GM12878 (cell line): Measurements from ENCODE around the gene RAB3GAP1. TPM values are rescaled to one million over a fixed set of nuclear protein-coding genes. Genes with fewer than 3 reads are reported as not detected.

Source experiments
- ATAC-seq: fragments of 200-7000 bp; cut with Tn5 transposase; 3 replicates; pipeline ENCODE4 v1.9.1; 2020; ENCODE audit warnings: mild to moderate bottlenecking, moderate library complexity
- BruUV-seq: library from RNA; stranded (reverse); fragments of 400-500 nt; replicated peaks from 2 replicates; lab custom pipeline; 2021; lab: Mats Ljungman, UMichigan
- CTCF ChIA-PET: fragments of 300-600 bp; sonication (Branson Sonifier 250); formaldehyde crosslinking; extraction: SDS; loops from one replicate; lab custom pipeline; 2021; ENCODE audit warnings: inconsistent platforms; lab: Yijun Ruan, JAX
- POLR2A ChIA-PET: fragments of 350-600 bp; formaldehyde crosslinking; extraction: SDS; loops from one replicate; lab custom pipeline; 2021; ENCODE audit warnings: inconsistent platforms; lab: Charles Lee
- RAD21 ChIA-PET: fragments of 300-600 bp; sonication (Branson Sonifier 250); formaldehyde crosslinking; loops from one replicate; lab custom pipeline; 2023; ENCODE audit warnings: antibody characterized with exemption; ENCODE audit not compliant: unreplicated experiment; lab: Charles Lee
- SMC1A ChIA-PET: fragments of 300-600 bp; sonication (Branson Sonifier 250); formaldehyde crosslinking; loops from one replicate; lab custom pipeline; 2023; ENCODE audit not compliant: unreplicated experiment, uncharacterized antibody; lab: Charles Lee
- DNase-seq: peaks from one replicate; pipeline ENCODE4 v3.0.0-alpha.2; 2011; ENCODE audit warnings: low read depth, low spot score
- FAIRE-seq: peaks from 3 replicates; lab custom pipeline; 2011; peaks lifted over from hg19 to GRCh38; lab: Jason Lieb, UNC
- H2AFZ ChIP-seq: 2 replicates; pipeline ENCODE4 v1.6.0; 2011; ENCODE audit warnings: low read depth, low read length, control low read depth; ENCODE audit not compliant: control insufficient read depth
- H3K27ac ChIP-seq: 2 replicates; pipeline ENCODE4 v1.5.1; 2011; ENCODE audit warnings: control low read depth; ENCODE audit not compliant: control insufficient read depth, insufficient read depth
- H3K27me3 ChIP-seq, 2 experiments: replicated peaks in 1 of 2; 2 replicates each; pipeline versions ENCODE4 v1.6.0 to v1.6.1; 2011; ENCODE audit warnings: low read length in 1 of 2; ENCODE audit not compliant: control insufficient read depth in 2 of 2, insufficient read depth in 2 of 2
- H3K36me3 ChIP-seq, 2 experiments: 2 replicates each; pipeline ENCODE4 v1.5.1; 2011; ENCODE audit warnings: low read length in 1 of 2; ENCODE audit not compliant: control insufficient read depth in 2 of 2, insufficient read depth in 2 of 2
- H3K4me1 ChIP-seq: 2 replicates; pipeline ENCODE4 v1.6.1; 2011; ENCODE audit warnings: mild to moderate bottlenecking, low read length, moderate library complexity, mixed read lengths; ENCODE audit not compliant: control insufficient read depth, insufficient read depth
- H3K4me2 ChIP-seq: 2 replicates; pipeline ENCODE4 v1.6.0; 2011; ENCODE audit warnings: control low read depth; ENCODE audit not compliant: control insufficient read depth, insufficient read depth
- H3K4me3 ChIP-seq: fragments of 200-600 bp; sonication (generic); 2 replicates; pipeline ENCODE4 v1.5.1; 2016
- H3K79me2 ChIP-seq: 2 replicates; pipeline ENCODE4 v1.6.0; 2011; ENCODE audit warnings: low read length; ENCODE audit not compliant: control insufficient read depth, insufficient read depth
- H3K9ac ChIP-seq: 2 replicates; pipeline ENCODE4 v1.8.0; 2011; ENCODE audit warnings: low read length, control low read depth, mixed read lengths; ENCODE audit not compliant: control insufficient read depth, insufficient read depth
- H3K9me3 ChIP-seq: replicated peaks from 3 replicates; pipeline ENCODE4 v1.5.1; 2011; ENCODE audit warnings: mild to moderate bottlenecking, low read length; ENCODE audit not compliant: control insufficient read depth, insufficient read depth
- H4K20me1 ChIP-seq: 2 replicates; pipeline ENCODE4 v1.6.0; 2011; ENCODE audit not compliant: control insufficient read depth, insufficient read depth
- CBFB ChIP-seq: IDR thresholded peaks from 2 replicates; pipeline ENCODE4 v1.6.1; 2016; ENCODE audit warnings: antibody characterized with exemption, low read depth
- CEBPB ChIP-seq, 2 experiments: fragments of 150-350 bp in 1 of 2; IDR thresholded peaks; 2 replicates each; pipeline ENCODE4 v1.6.1; 2012 to 2014; ENCODE audit warnings: low read depth in 2 of 2, low read length in 2 of 2, borderline replicate concordance in 1 of 2, inconsistent platforms in 1 of 2
- GABPA ChIP-seq: IDR thresholded peaks from 2 replicates; pipeline ENCODE4 v1.6.1; 2014; ENCODE audit warnings: antibody characterized with exemption, low read depth, mild to moderate bottlenecking, inconsistent platforms
- HDAC6 ChIP-seq: fragments of 200-600 bp; sonication (generic); IDR thresholded peaks from one replicate; pipeline ENCODE4 v1.8.0; 2017; ENCODE audit warnings: antibody characterized with exemption; ENCODE audit not compliant: unreplicated experiment
- MEF2B ChIP-seq: fragments of 450-650 bp; IDR thresholded peaks from 2 replicates; pipeline ENCODE4 v1.6.1; 2018; ENCODE audit warnings: mild to moderate bottlenecking, moderate library complexity; ENCODE audit not compliant: partially characterized antibody, poor library complexity, severe bottlenecking
- MTA3 ChIP-seq: IDR thresholded peaks from 2 replicates; pipeline ENCODE4 v1.6.1; 2012; ENCODE audit warnings: low read length, inconsistent platforms, borderline replicate concordance
- NBN ChIP-seq: fragments of 450-650 bp; IDR thresholded peaks from 2 replicates; pipeline ENCODE4 v1.6.1; 2016
- NFXL1 ChIP-seq: fragments of 450-650 bp; IDR thresholded peaks from 2 replicates; pipeline ENCODE4 v1.6.1; 2017; ENCODE audit warnings: antibody characterized with exemption, mild to moderate bottlenecking, borderline replicate concordance
- NR2F1 ChIP-seq: fragments of 450-650 bp; conservative IDR thresholded peaks from 2 replicates; pipeline ENCODE4 v1.6.1; 2017; ENCODE audit warnings: mild to moderate bottlenecking
- PML ChIP-seq: IDR thresholded peaks from 2 replicates; pipeline ENCODE4 v1.6.1; 2012; ENCODE audit warnings: low read length, inconsistent platforms
- POLR2AphosphoS5 ChIP-seq: IDR thresholded peaks from 2 replicates; pipeline ENCODE4 v1.6.1; 2011; ENCODE audit warnings: mild to moderate bottlenecking, low read length, inconsistent platforms
- RCOR1 ChIP-seq: conservative IDR thresholded peaks from 2 replicates; pipeline ENCODE4 v1.6.1; 2012; ENCODE audit warnings: low read depth, low read length, improper control_type of control experiment
- SPI1 ChIP-seq: IDR thresholded peaks from 2 replicates; pipeline ENCODE4 v1.6.1; 2011; ENCODE audit warnings: low read depth, mild to moderate bottlenecking, low read length, moderate library complexity, borderline replicate concordance; ENCODE audit not compliant: insufficient read depth
- TAF1 ChIP-seq: IDR thresholded peaks from 2 replicates; pipeline ENCODE4 v1.6.1; 2011; ENCODE audit warnings: mild to moderate bottlenecking, low read depth, low read length, borderline replicate concordance
- ZNF622 ChIP-seq: fragments of 450-650 bp; IDR thresholded peaks from 2 replicates; pipeline ENCODE4 v1.6.1; 2017; ENCODE audit warnings: mild to moderate bottlenecking, inconsistent platforms
- ZZZ3 ChIP-seq: IDR thresholded peaks from 2 replicates; pipeline ENCODE4 v1.6.1; 2011; ENCODE audit warnings: low read depth; ENCODE audit not compliant: control insufficient read depth, insufficient read length
- in situ Hi-C: fragments of 300-500 bp; cut with MboI; formaldehyde crosslinking; loops from 9 replicates; pipeline ENCODE4 v1.14.3; 2018; ENCODE audit warnings: mixed read lengths
- intact Hi-C: fragments of 100-400 bp; cut with micrococcal nuclease; formaldehyde crosslinking; loops from one replicate; pipeline ENCODE4 v1.14.2; 2022; ENCODE audit not compliant: unreplicated experiment
- polyA plus RNA-seq, 11 experiments: library from polyadenylated mRNA; depleted of rRNA in 4 of 11; unstranded in 6 of 11; stranded (reverse) in 5 of 11; fragments of >200 nt; fragmentation: Nextera tagmentation in 4 of 11; fragmentation: Illumina TruSeq in 1 of 11; extraction: Ambion mirVana in 4 of 11; extraction: Trizol in 1 of 11; gene quantifications; 1 replicate in 1 of 11; 2 replicates in 10 of 11; pipeline versions ENCODE4 v1.2.1 to v1.2.3, GENCODE V29; 2011 to 2016; ENCODE audit warnings: inconsistent platforms in 2 of 11, missing spikeins in 2 of 11, low read depth in 1 of 11
- total RNA-seq, 4 experiments: library from RNA; depleted of rRNA in 3 of 4; stranded (reverse); fragments of >200 nt in 3 of 4; fragmentation: Illumina TruSeq in 1 of 4; extraction: Trizol in 1 of 4; gene quantifications; 2 replicates each; pipeline versions ENCODE4 v1.2.1 to v1.2.3, GENCODE V29; 2013 to 2021
- TF ChIP-seq, protein P1 (sequence below): fragments of 450-650 bp; IDR thresholded peaks from 2 replicates; pipeline ENCODE4 v1.6.1; 2016; ENCODE audit warnings: mild to moderate bottlenecking

The RAB3GAP1 gene
- total and polyA plus RNA-seq, 10 of the 15 experiments (the other 5 are each of a cell fraction or from before 2014, with no cell fraction given): 13.7 to 36.9 (median 21.0) TPM

DNA sequence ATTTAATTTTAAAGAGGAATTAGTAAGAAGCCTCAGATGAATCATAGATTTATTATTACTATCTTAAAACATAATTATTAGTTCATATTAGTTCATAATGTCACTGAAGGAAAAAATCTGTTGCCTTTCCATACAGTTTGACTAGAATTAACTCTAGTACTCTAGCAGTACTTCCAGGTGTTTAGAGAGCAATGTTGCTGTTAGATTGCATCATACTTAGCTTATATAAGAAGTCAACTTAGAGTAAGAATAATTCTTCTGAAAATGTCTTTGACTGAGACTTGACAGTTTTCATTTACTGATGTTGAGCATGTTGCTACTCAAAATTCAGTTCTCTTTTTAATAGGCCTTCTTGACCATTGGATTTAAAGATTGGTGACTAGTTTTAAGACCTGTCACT lies 4.7 kb downstream of the RAB3GAP1 start:
- RAD21 ChIA-PET: interaction anchor here (0.6 kb wide), 1 partner anchor 521 kb away, joined by 7 read pairs; no protein-coding TSS in a partner anchor
- SMC1A ChIA-PET: interaction anchor here (0.9 to 2.5 kb wide), 2 partner anchors 10 to 12 kb away, joined by 3 to 7 read pairs; no protein-coding TSS in a partner anchor
- POLR2A ChIA-PET: interaction anchor here (0.7 kb wide), 1 partner anchor 8 kb away, joined by 6 read pairs; no protein-coding TSS in a partner anchor
- H3K27ac ChIP-seq: no peak overlapping the region; the same call in 1 of the 2 replicates
- no peak for FAIRE-seq
- H3K36me3 ChIP-seq: peaks cover 0 to 4% of the 10 kb centered on the region in 2 experiments; a peak in 2 of 4 replicates
- H4K20me1 ChIP-seq: no peaks in the 10 kb centered on the region
- no peak overlapping the region for H2AFZ ChIP-seq
- H3K4me2 ChIP-seq: peak overlapping the region; percentile 47; the same call in 1 of the 2 replicates
- ATAC-seq: no peak
- DNase-seq: no peak
- in situ Hi-C loops: no loop called here
- TF ChIP-seq CEBPB (IDR thresholded peaks at IDR 0.05; ENCODE audit: borderline replicate concordance in 1 of 2, low read depth in 2 of 2, low read length in 2 of 2) (peak in 1 of 2 experiments; percentile 46; a peak in 1 of 4 replicates), NFXL1 (no peak)
- TF ChIP-seq, all 136 proteins: peak for 1
- CTCF ChIA-PET: interaction anchor here (0.7 to 1.0 kb wide), 3 partner anchors 11 to 29 kb away, joined by 3 to 4 read pairs (median 3); no protein-coding TSS in a partner anchor
- H3K9ac ChIP-seq: no peak overlapping the region
- intact Hi-C loops: no loop called here
- no peak overlapping the region for H3K4me3 ChIP-seq
- no peaks in the 10 kb centered on the region; the same call in 2 of the 3 replicates for H3K9me3 ChIP-seq
- H3K4me1 ChIP-seq: no peaks in the 10 kb centered on the region
- peaks cover 49% of the 10 kb centered on the region for H3K79me2 ChIP-seq
- H3K27me3 ChIP-seq: no peaks in the 10 kb centered on the region
- no TSS peak for BruUV-seq

DNA sequence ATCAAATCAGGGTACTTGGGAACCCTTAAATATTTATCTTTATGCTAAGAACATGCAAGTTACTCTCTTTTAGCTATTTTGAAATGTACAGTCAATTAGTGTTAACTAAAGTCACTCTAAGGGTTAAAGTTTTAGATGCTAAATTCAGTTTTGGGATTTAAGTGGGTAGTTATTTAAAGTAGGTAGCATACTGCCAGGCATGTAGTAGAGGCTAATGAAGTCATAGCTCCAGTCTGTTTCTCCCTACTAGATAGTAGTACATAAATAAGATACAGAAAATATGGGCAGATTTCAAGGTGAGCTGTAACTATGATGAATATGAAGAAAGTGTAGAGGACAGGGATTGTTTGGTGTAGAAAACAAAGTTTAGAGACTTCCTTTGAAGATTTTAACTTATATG lies 7.5 kb downstream of the RAB3GAP1 start:
- H2AFZ ChIP-seq: no peak overlapping the region
- BruUV-seq: no TSS peak
- peaks cover 0 to 8% of the 10 kb centered on the region in 2 experiments; a peak in 3 of 4 replicates for H3K36me3 ChIP-seq
- intact Hi-C loops: no loop called here
- POLR2A ChIA-PET: no interaction called here
- H4K20me1 ChIP-seq: no peaks in the 10 kb centered on the region
- no peaks in the 10 kb centered on the region for H3K27me3 ChIP-seq
- peaks cover 7% of the 10 kb centered on the region; the same call in 2 of the 3 replicates for H3K9me3 ChIP-seq
- no peak overlapping the region for H3K27ac ChIP-seq
- no peak overlapping the region for H3K9ac ChIP-seq
- no peak for FAIRE-seq
- RAD21 ChIA-PET: interaction anchor here (0.8 kb wide), 1 partner anchor 416 kb away, joined by 3 read pairs; no protein-coding TSS in a partner anchor
- in situ Hi-C loops: no loop called here
- ATAC-seq: peak; percentile 33
- CTCF ChIA-PET: interaction anchor here (0.9 to 1.6 kb wide), 3 partner anchors 10 to 651 kb away, joined by 3 read pairs; no protein-coding TSS in a partner anchor
- H3K4me2 ChIP-seq: no peak overlapping the region
- DNase-seq: no peak
- peaks cover 29% of the 10 kb centered on the region for H3K79me2 ChIP-seq
- no peak overlapping the region for H3K4me3 ChIP-seq
- SMC1A ChIA-PET: interaction anchor here (0.9 to 1.4 kb wide), 5 partner anchors 9 to 73 kb away, joined by 3 to 6 read pairs (median 3); no protein-coding TSS in a partner anchor
- no peaks in the 10 kb centered on the region for H3K4me1 ChIP-seq
- TF ChIP-seq NR2F1 (no peak), NBN (no peak), HDAC6 (no peak), POLR2AphosphoS5 (no peak), ZZZ3 (no peak), TAF1 (no peak), SPI1 (no peak), ZNF622 (no peak), MTA3 (no peak), MEF2B (no peak), PML (no peak), RCOR1 (no peak), CBFB (no peak), GABPA (no peak)
- TF ChIP-seq, protein P1, sequence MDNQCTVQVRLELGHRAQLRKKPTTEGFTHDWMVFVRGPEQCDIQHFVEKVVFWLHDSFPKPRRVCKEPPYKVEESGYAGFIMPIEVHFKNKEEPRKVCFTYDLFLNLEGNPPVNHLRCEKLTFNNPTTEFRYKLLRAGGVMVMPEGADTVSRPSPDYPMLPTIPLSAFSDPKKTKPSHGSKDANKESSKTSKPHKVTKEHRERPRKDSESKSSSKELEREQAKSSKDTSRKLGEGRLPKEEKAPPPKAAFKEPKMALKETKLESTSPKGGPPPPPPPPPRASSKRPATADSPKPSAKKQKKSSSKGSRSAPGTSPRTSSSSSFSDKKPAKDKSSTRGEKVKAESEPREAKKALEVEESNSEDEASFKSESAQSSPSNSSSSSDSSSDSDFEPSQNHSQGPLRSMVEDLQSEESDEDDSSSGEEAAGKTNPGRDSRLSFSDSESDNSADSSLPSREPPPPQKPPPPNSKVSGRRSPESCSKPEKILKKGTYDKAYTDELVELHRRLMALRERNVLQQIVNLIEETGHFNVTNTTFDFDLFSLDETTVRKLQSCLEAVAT: no peak
